Small intestine (tissue), 7 donors: Measurements from ENCODE around the gene EMC1. TPM values are rescaled to one million over a fixed set of nuclear protein-coding genes. Genes with fewer than 3 reads are reported as not detected.

Source experiments
- DNase-seq, 2 donors: peaks; one replicate each; pipeline versions ENCODE4 v3.0.0 to v3.0.0-alpha.2; 2013
- FAIRE-seq: peaks from 2 replicates; lab custom pipeline; 2012; peaks lifted over from hg19 to GRCh38; lab: Jason Lieb, UNC
- H3K27ac ChIP-seq, 3 donors: one replicate each; pipeline ENCODE4 v1.5.1; 2013; ENCODE audit warnings: low read length in 2 of 3, mild to moderate bottlenecking in 2 of 3, control low read depth in 1 of 3, inconsistent platforms in 1 of 3, low read depth in 1 of 3, moderate library complexity in 1 of 3
- H3K27me3 ChIP-seq, 3 donors: one replicate each; pipeline ENCODE4 v1.6.1; 2013; ENCODE audit warnings: low read length in 3 of 3, inconsistent platforms in 1 of 3; ENCODE audit not compliant: control insufficient read depth in 3 of 3, insufficient read depth in 3 of 3
- H3K36me3 ChIP-seq, 3 donors: one replicate each; pipeline ENCODE4 v1.6.1; 2013; ENCODE audit warnings: low read length in 3 of 3, inconsistent platforms in 1 of 3, low read depth in 1 of 3, mild to moderate bottlenecking in 1 of 3, moderate library complexity in 1 of 3; ENCODE audit not compliant: control insufficient read depth in 3 of 3, insufficient read depth in 2 of 3
- H3K4me1 ChIP-seq, 3 donors: one replicate each; pipeline ENCODE4 v1.6.1; 2013; ENCODE audit warnings: low read length in 2 of 3, inconsistent platforms in 1 of 3, low read depth in 1 of 3, mild to moderate bottlenecking in 1 of 3, moderate library complexity in 1 of 3; ENCODE audit not compliant: control insufficient read depth in 3 of 3, insufficient read depth in 2 of 3
- H3K4me3 ChIP-seq, 3 donors: one replicate each; pipeline ENCODE4 v1.5.1; 2013; ENCODE audit warnings: low read length in 3 of 3, control low read depth in 1 of 3, inconsistent platforms in 1 of 3, low read depth in 1 of 3, mild to moderate bottlenecking in 1 of 3, moderate library complexity in 1 of 3
- H3K9me3 ChIP-seq, 2 donors: one replicate each; pipeline ENCODE4 v1.6.1; 2013; ENCODE audit warnings: low read depth in 1 of 2, low read length in 1 of 2; ENCODE audit not compliant: control insufficient read depth in 2 of 2, insufficient read depth in 1 of 2
- WGBS, 3 donors: extraction: QIAGEN DNeasy Blood & Tissue Kit; methylation state at CpG; one replicate each; pipeline ENCODE4 v1.1.7; 2013; 5-methylcytosine and 5-hydroxymethylcytosine counted together
- polyA plus RNA-seq, 4 donors: library from polyadenylated mRNA; stranded (reverse) in 3 of 4; unstranded in 1 of 4; fragments of 200-250 nt in 3 of 4; fragments of 120-200 nt in 1 of 4; gene quantifications; one replicate each; pipeline versions ENCODE4 v1.2.1 to v1.2.3, GENCODE V29; 2013
- donor health status: healthy with polysubstance abuse.
- donor health status: control.
- donor health status: control.
- donor health status: Bipolar disorder and iron deficiency.
- donor health status: healthy.

The EMC1 gene
- polyA plus RNA-seq, 4 donors = 4.2 to 33.4 (median 12.5) TPM

DNA sequence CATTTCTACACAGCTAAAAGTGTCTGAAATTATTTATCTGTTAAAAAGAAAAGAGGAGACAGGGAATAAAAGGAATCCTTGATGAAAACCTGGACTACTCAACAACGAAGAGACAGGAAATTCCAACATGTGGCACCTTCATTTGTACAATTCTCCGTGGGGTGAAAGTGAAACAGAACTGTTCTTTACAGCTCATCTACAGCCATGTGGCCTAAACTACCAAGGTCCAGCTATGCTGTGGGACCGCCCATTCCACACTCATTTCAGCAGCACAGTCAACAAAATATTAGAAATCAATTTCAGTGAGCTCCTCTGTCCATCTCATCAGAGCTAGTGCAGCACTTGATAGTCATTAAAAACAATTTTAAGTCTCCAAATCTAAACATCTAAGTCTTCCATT, 85.3 kb downstream of the EMC1 start:
- Histone ChIP-seq H3K4me1 (peaks cover 0 to 2% (median 0%) of the 10 kb centered on the region in 3 donors), H3K36me3 (peaks cover 37 to 50% (median 38%) of the 10 kb centered on the region in 3 donors), H3K9me3 (no peaks in the 10 kb centered on the region), H3K4me3 (no peak overlapping the region), H3K27me3 (no peaks in the 10 kb centered on the region), H3K27ac (no peak overlapping the region)
- FAIRE-seq = no peak
- 33 to 54% (median 36%) methylated on average over 3 of the region's 3 CpGs for WGBS, 3 donors
- peak; percentile 15 to 36 for DNase-seq

Other genes starting within 250 kb of the EMC1 start
- gene UBR4, start 41.3 kb downstream of the EMC1 start, polyA plus RNA-seq = 100 to 1,000 TPM in 3 of 4 donors, 10 to 100 TPM in 1; 85.9 to 275 (median 143) TPM
- 10 to 100 TPM in 3 of 4 donors, 1 to 10 TPM in 1; 7.6 to 40.3 (median 17.5) TPM for gene MRTO4, start 281 bp upstream of the EMC1 start, polyA plus RNA-seq
- gene AKR7A3, start 37.2 kb upstream of the EMC1 start, polyA plus RNA-seq = 1,000 to 10,000 TPM in 2 of 4 donors, 100 to 1,000 TPM in 1, 1 to 10 TPM in 1; 3.4 to 1,138 (median 636) TPM
- gene AKR7A2, start 60.6 kb upstream of the EMC1 start, polyA plus RNA-seq = 100 to 1,000 TPM in 2 of 4 donors, 10 to 100 TPM in 2; 73.2 to 153 (median 119) TPM
- 10 to 100 TPM; 14.6 to 46.7 (median 30.0) TPM for gene SLC66A1, start 60.8 kb upstream of the EMC1 start, polyA plus RNA-seq
- 100 to 1,000 TPM; 245 to 292 (median 276) TPM for gene CAPZB, start 234.0 kb upstream of the EMC1 start, polyA plus RNA-seq